Calu3 (cell line): ENCODE results near the gene ASXL2. TPM values are rescaled to one million over a fixed set of nuclear protein-coding genes. Genes with fewer than 3 reads are reported as not detected.

Source experiments
- BruUV-seq: library from RNA; stranded (reverse); fragments of 400-500 nt; replicated peaks from 2 replicates; lab custom pipeline; 2021; lab: Mats Ljungman, UMichigan
- CTCF ChIA-PET: fragments of 300-600 bp; sonication (Branson Sonifier 250); formaldehyde crosslinking; loops from one replicate; lab custom pipeline; 2022; ENCODE audit warnings: antibody characterized with exemption; lab: Charles Lee
- DNase-seq: peaks from one replicate; pipeline ENCODE4 v3.0.0; 2022
- H3K27ac Mint-ChIP-seq: one replicate; pipeline ENCODE4 v1.8.0; 2022; ENCODE audit warnings: mixed read lengths; ENCODE audit not compliant: unreplicated experiment
- H3K27me3 Mint-ChIP-seq: one replicate; pipeline ENCODE4 v1.8.0; 2022; ENCODE audit warnings: mixed read lengths; ENCODE audit not compliant: unreplicated experiment
- H3K36me3 Mint-ChIP-seq: one replicate; pipeline ENCODE4 v1.8.0; 2022; ENCODE audit warnings: mild to moderate bottlenecking, moderate library complexity, mixed read lengths; ENCODE audit not compliant: insufficient read depth, unreplicated experiment
- H3K4me1 Mint-ChIP-seq: one replicate; pipeline ENCODE4 v1.8.0; 2022; ENCODE audit warnings: mild to moderate bottlenecking, low read depth, mixed read lengths; ENCODE audit not compliant: unreplicated experiment
- H3K4me3 Mint-ChIP-seq: one replicate; pipeline ENCODE4 v1.8.0; 2022; ENCODE audit warnings: mild to moderate bottlenecking, low read depth, moderate library complexity, mixed read lengths; ENCODE audit not compliant: unreplicated experiment
- H3K9me3 Mint-ChIP-seq: one replicate; pipeline ENCODE4 v1.8.0; 2022; ENCODE audit warnings: low read depth, mixed read lengths; ENCODE audit not compliant: unreplicated experiment
- intact Hi-C: fragments of 100-400 bp; cut with micrococcal nuclease; formaldehyde crosslinking; loops from one replicate; pipeline ENCODE4 v1.10.0; 2022; ENCODE audit not compliant: unreplicated experiment
- total RNA-seq: library from RNA; stranded (reverse); gene quantifications from 2 replicates; pipeline ENCODE4 v1.2.3, GENCODE V29; 2022
- TF ChIP-seq, protein P1 (sequence below): fragments of 200-600 bp; IDR thresholded peaks from one replicate; pipeline ENCODE4 v1.8.0; 2022; ENCODE audit warnings: antibody characterized with exemption; ENCODE audit not compliant: unreplicated experiment

Gene ASXL2
- total RNA-seq, 1 experiment from 2014 or later = 42.8 TPM

DNA sequence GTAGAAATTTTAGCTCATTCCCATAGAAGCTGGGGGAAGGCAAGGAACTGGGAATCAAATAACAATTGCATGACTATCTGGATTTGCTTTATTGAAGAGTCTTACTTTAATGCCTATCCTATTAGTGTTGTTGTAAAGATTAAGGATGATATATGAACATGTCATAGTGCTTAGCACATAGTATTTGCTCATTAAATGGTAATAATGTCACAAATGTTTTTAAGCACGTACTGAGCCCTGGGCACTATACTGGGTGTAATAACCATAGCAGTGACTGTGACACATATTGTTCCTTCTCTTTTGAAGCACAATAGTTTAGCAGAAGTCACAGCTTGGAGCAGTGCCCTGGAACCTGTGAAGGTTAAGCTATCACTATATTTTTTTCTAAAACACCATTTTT is 157.7 kb downstream of the ASXL2 start:
- H3K27me3 Mint-ChIP-seq = peaks cover 15% of the 10 kb centered on the region
- CTCF ChIA-PET = no interaction called here
- intact Hi-C loops = no loop called here
- TF ChIP-seq, protein P1, sequence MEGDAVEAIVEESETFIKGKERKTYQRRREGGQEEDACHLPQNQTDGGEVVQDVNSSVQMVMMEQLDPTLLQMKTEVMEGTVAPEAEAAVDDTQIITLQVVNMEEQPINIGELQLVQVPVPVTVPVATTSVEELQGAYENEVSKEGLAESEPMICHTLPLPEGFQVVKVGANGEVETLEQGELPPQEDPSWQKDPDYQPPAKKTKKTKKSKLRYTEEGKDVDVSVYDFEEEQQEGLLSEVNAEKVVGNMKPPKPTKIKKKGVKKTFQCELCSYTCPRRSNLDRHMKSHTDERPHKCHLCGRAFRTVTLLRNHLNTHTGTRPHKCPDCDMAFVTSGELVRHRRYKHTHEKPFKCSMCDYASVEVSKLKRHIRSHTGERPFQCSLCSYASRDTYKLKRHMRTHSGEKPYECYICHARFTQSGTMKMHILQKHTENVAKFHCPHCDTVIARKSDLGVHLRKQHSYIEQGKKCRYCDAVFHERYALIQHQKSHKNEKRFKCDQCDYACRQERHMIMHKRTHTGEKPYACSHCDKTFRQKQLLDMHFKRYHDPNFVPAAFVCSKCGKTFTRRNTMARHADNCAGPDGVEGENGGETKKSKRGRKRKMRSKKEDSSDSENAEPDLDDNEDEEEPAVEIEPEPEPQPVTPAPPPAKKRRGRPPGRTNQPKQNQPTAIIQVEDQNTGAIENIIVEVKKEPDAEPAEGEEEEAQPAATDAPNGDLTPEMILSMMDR = no peak
- no peak overlapping the region for H3K27ac Mint-ChIP-seq
- DNase-seq = no peak
- no peaks in the 10 kb centered on the region for H3K9me3 Mint-ChIP-seq
- no peaks in the 10 kb centered on the region for H3K36me3 Mint-ChIP-seq
- H3K4me1 Mint-ChIP-seq = peaks cover 18% of the 10 kb centered on the region
- H3K4me3 Mint-ChIP-seq = no peak overlapping the region
- BruUV-seq = no TSS peak

DNA sequence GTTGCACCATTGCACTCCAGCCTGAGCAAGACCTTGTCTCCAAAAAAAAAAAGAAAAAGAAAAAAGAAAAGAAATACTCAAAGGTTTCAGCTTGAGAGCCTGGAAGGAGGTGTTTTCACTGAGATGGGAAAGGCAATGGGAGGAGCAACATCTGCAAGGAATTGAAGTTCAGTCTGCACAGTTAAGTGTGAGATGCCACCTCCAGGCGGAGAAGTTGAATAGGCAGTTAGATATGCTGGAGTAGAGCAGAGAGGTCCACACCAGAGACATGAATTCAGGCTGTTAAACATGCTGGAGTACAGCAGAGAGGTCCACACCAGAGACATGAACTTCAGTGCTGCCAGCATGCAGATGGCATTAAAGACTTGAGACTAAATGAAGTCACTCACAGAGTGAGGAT is 163.5 kb downstream of the ASXL2 start:
- Mint-ChIP-seq H3K4me3 (no peak overlapping the region), H3K4me1 (peaks cover 25% of the 10 kb centered on the region), H3K36me3 (peaks cover 7% of the 10 kb centered on the region), H3K27ac (no peak overlapping the region), H3K27me3 (peaks cover 15% of the 10 kb centered on the region), H3K9me3 (no peaks in the 10 kb centered on the region)
- CTCF ChIA-PET = interaction anchor here (0.6 to 1.5 kb wide), 4 partner anchors 15 to 108 kb away, joined by 3 to 4 read pairs (median 3); no protein-coding TSS in a partner anchor
- DNase-seq = no peak
- no TSS peak for BruUV-seq
- TF ChIP-seq, protein P1 = no peak
- intact Hi-C loops = no loop called here

DNA sequence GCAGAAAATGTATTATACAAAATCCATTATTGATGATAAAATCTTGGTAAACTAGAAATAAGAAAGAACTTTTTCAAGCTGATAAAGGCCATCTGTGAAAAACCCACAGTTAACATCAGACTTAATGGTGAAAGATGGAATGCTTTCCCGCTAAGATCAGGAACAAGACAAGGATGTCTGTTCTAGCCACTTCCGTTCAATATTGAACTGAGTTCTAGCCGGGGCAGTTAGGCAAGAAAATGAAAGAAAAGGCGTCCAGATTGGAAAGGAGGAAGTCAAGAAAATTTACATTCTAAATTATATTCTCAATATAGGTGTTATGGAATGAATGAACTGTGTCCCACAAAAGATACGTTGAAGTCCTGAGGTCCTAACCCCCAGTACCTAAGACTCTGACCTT is 165.8 kb downstream of the ASXL2 start:
- H3K4me1 Mint-ChIP-seq = peaks cover 32% of the 10 kb centered on the region
- peaks cover 7% of the 10 kb centered on the region for H3K36me3 Mint-ChIP-seq
- TF ChIP-seq, protein P1 = no peak
- intact Hi-C loops = no loop called here
- no TSS peak for BruUV-seq
- peak overlapping the region; percentile 84 for H3K27ac Mint-ChIP-seq
- CTCF ChIA-PET = interaction anchor here (1.0 to 1.3 kb wide), 2 partner anchors 12 to 13 kb away, joined by 3 to 4 read pairs; no protein-coding TSS in a partner anchor
- no peak for DNase-seq
- H3K4me3 Mint-ChIP-seq = no peak overlapping the region
- no peaks in the 10 kb centered on the region for H3K9me3 Mint-ChIP-seq
- H3K27me3 Mint-ChIP-seq = peaks cover 15% of the 10 kb centered on the region

DNA sequence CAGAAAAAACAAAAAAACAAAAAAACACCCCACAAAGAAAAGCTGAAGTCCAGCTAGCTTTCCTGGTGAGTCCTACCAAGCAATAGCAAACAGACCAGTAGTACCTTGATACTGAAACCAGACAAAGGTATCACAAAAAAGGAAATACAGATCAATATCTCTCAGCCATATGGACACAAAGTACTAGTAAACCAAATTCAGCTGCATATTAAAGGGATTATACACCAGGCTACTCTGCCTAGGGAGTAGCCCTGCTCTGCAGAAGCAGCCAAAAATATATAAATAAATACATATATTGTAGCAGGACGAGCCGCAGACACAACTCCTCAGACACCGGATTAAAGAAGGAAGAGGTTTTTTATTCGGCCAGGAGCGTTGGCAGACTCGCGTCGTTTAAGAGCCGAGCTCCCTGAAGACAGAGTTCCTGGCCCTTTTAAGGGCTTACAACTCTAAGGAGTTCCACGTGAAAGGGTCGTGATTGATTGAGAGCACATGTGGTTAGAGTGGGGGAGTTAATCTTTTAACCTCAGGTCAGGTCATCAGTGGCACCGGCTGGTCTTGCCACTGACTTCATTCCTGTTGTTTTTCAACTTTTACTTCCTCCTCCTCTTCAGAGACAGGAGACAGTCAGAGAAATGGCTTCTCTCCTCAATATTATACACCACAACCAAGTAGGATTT is 166.5 kb downstream of the ASXL2 start:
- H3K27me3 Mint-ChIP-seq = peaks cover 15% of the 10 kb centered on the region
- peak overlapping the region; percentile 84 for H3K27ac Mint-ChIP-seq
- intact Hi-C loops = no loop called here
- H3K4me1 Mint-ChIP-seq = peaks cover 32% of the 10 kb centered on the region
- DNase-seq = no peak
- no TSS peak for BruUV-seq
- peak overlapping the region; percentile 62 for H3K4me3 Mint-ChIP-seq
- H3K36me3 Mint-ChIP-seq = peaks cover 7% of the 10 kb centered on the region
- no peaks in the 10 kb centered on the region for H3K9me3 Mint-ChIP-seq
- CTCF ChIA-PET = interaction anchor here (0.5 to 1.3 kb wide), 3 partner anchors 12 to 51 kb away, joined by 3 to 6 read pairs (median 4); no protein-coding TSS in a partner anchor
- TF ChIP-seq, protein P1 = no peak
